GM12878 (cell line): ENCODE data around the gene ZNF397.

Source experiments
- CREB1 ChIP-seq: IDR thresholded peaks from 2 replicates; pipeline ENCODE4 v1.6.1; 2012; ENCODE audit warnings: low read depth, mild to moderate bottlenecking, inconsistent platforms
- CTCF ChIP-seq, 3 experiments: IDR thresholded peaks in 2 of 3; conservative IDR thresholded peaks in 1 of 3; 2 replicates each; pipeline ENCODE4 v1.5.1; 2011; ENCODE audit warnings: low read depth in 3 of 3, low read length in 3 of 3, mild to moderate bottlenecking in 3 of 3, control low read depth in 2 of 3, moderate library complexity in 2 of 3, inconsistent platforms in 1 of 3, mixed read lengths in 1 of 3; ENCODE audit not compliant: control insufficient read depth in 2 of 3, insufficient read depth in 1 of 3; ENCODE audit errors: extremely low read depth in 1 of 3
- ELK1 ChIP-seq: IDR thresholded peaks from 2 replicates; pipeline ENCODE4 v1.6.1; 2012; ENCODE audit warnings: low read depth, low read length, improper control_type of control experiment
- EP300 ChIP-seq, 2 experiments: fragments of 150-350 bp in 1 of 2; IDR thresholded peaks; 2 replicates each; pipeline ENCODE4 v1.6.1; 2011 to 2012; ENCODE audit warnings: low read depth in 2 of 2, low read length in 2 of 2, borderline replicate concordance in 1 of 2, improper control_type of control experiment in 1 of 2, inconsistent platforms in 1 of 2; ENCODE audit not compliant: control insufficient read depth in 1 of 2
- EZH2 ChIP-seq: IDR thresholded peaks from 2 replicates; pipeline ENCODE4 v1.6.1; 2012; ENCODE audit warnings: low read depth, mild to moderate bottlenecking, control low read depth, inconsistent platforms, low read length, borderline replicate concordance; ENCODE audit not compliant: control insufficient read depth
- HDAC6 ChIP-seq: fragments of 200-600 bp; sonication (generic); IDR thresholded peaks from one replicate; pipeline ENCODE4 v1.8.0; 2017; ENCODE audit warnings: antibody characterized with exemption; ENCODE audit not compliant: unreplicated experiment
- MXI1 ChIP-seq: fragments of 150-350 bp; IDR thresholded peaks from 2 replicates; pipeline ENCODE4 v1.6.1; 2011; ENCODE audit warnings: low read depth, mild to moderate bottlenecking, inconsistent platforms, low read length, improper control_type of control experiment
- NFIC ChIP-seq: IDR thresholded peaks from 2 replicates; pipeline ENCODE4 v1.6.1; 2012; ENCODE audit warnings: low read depth, mild to moderate bottlenecking, inconsistent platforms, low read length, moderate library complexity
- PBX3 ChIP-seq: IDR thresholded peaks from 2 replicates; pipeline ENCODE4 v1.6.1; 2011; ENCODE audit warnings: mild to moderate bottlenecking, low read depth, low read length, moderate library complexity; ENCODE audit not compliant: insufficient replicate concordance
- POLR2AphosphoS2 ChIP-seq: IDR thresholded peaks from 2 replicates; pipeline ENCODE4 v1.6.1; 2011; ENCODE audit warnings: low read depth, mild to moderate bottlenecking, low read length, improper control_type of control experiment, moderate library complexity
- POLR2AphosphoS5 ChIP-seq: IDR thresholded peaks from 2 replicates; pipeline ENCODE4 v1.6.1; 2011; ENCODE audit warnings: mild to moderate bottlenecking, low read length, inconsistent platforms
- STAT1 ChIP-seq: fragments of 450-650 bp; conservative IDR thresholded peaks from 2 replicates; pipeline ENCODE4 v1.6.1; 2014; ENCODE audit warnings: antibody characterized with exemption, mild to moderate bottlenecking
- USF1 ChIP-seq: IDR thresholded peaks from 2 replicates; pipeline ENCODE4 v1.6.1; 2011; ENCODE audit warnings: borderline replicate concordance, low read depth, mild to moderate bottlenecking, moderate library complexity, mixed read lengths, low read length; ENCODE audit not compliant: insufficient read depth; ENCODE audit errors: extremely low read length
- ZZZ3 ChIP-seq: IDR thresholded peaks from 2 replicates; pipeline ENCODE4 v1.6.1; 2011; ENCODE audit warnings: low read depth; ENCODE audit not compliant: control insufficient read depth, insufficient read length

- TF ChIP-seq NFIC (no peak), PBX3 (no peak), ZZZ3 (no peak), CTCF (IDR thresholded peaks at IDR 0.05 in 2 of 3, conservative IDR thresholded peaks at IDR 0.05 in 1 of 3; ENCODE audit: control insufficient read depth in 2 of 3, extremely low read depth in 1 of 3, insufficient read depth in 1 of 3, low read depth in 3 of 3, low read length in 3 of 3) (no peak), POLR2AphosphoS2 (no peak), CREB1 (no peak), POLR2AphosphoS5 (no peak), USF1 (no peak), EZH2 (no peak), ELK1 (no peak), HDAC6 (no peak), STAT1 (no peak), MXI1 (no peak), EP300 (IDR thresholded peaks at IDR 0.05; ENCODE audit: borderline replicate concordance in 1 of 2, control insufficient read depth in 1 of 2, low read depth in 2 of 2, low read length in 2 of 2) (no peak)
Measured at GRCh38 chr18:35247412-35248249, 6.8 kb downstream of the ZNF397 start.
